ACHN (cell line): ENCODE measurements around the gene ALLC.
"Not testable (repeated sequence)": the region's sequence is repeated elsewhere in the genome, so short reads cannot be mapped to it uniquely, and the experiment has no call there.

Experiments
- DNase-seq: peaks from one replicate; pipeline ENCODE4 v3.0.0-alpha.2; 2015
- in situ Hi-C: cut with HindIII; loops from 2 replicates; pipeline ENCODE4 v1.10.0; 2017; ENCODE audit warnings: low sequenced_read_pairs, low pct_ligation_motif_present, low pct_unique_long_range_greater_than_20kb

The ALLC gene

GRCh38 chr2:3648652-3649177 lies 9.3 kb upstream of the ALLC start:
- DNase-seq = no peak
- in situ Hi-C loops = no loop called here

DNA sequence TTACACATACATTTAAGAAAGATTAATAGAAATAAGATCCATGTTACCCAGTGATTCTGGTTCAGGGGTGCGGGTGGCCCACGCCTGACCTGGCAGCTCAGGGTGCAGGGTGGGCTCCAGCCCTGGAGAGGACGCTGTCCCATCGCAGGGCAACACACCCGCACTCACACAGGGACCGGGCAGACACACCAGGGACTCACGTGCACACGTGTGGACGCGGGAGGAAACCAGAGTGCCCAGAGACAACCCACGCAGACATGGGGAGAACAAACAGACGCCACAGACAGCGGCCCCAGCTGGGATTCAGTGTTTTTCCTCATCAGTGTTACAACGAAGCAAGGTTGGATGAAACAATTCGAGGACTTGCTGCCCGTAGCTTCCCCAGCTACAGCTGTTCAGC lies 8.4 kb upstream of the ALLC start:
- in situ Hi-C loops = no loop called here
- DNase-seq = no peak

DNA sequence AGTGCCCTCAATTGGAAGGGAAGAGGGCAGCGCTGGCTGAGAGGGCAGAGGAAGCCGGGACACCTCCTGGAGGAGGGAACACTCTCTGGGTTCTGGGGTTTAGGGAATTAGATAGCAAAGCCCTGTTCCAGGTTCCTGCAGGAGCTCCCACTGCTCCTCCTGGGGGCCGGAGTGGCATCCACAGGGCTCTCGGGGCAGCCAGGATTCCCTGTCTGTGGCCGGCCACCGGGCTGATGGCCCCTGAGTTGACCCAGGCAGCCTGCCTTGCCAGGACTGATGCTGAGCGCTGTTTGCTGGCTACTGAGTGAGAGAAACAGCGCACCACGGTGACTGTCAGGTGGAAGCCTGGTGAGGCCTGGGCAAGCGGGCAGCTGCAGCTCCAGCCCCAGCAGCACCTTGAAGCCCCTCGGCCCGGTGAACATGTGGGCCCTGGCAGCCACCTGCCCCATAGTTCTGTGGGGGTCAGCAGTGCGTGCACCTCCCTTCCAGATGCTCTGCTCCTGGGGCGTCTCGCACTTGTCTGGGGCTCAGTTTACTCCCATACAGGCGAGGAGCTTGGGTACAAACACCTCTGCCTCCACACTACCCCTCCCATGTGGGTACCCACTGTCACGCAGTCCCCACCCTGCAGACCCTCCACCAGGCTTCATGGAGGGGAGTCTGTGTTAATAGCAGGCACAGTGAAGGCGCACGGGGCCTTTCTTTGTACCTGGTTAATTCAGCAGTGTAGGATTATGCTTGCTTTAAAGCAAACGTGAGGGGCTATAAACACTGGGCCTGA lies 7.7 kb upstream of the ALLC start:
- no peak for DNase-seq

DNA sequence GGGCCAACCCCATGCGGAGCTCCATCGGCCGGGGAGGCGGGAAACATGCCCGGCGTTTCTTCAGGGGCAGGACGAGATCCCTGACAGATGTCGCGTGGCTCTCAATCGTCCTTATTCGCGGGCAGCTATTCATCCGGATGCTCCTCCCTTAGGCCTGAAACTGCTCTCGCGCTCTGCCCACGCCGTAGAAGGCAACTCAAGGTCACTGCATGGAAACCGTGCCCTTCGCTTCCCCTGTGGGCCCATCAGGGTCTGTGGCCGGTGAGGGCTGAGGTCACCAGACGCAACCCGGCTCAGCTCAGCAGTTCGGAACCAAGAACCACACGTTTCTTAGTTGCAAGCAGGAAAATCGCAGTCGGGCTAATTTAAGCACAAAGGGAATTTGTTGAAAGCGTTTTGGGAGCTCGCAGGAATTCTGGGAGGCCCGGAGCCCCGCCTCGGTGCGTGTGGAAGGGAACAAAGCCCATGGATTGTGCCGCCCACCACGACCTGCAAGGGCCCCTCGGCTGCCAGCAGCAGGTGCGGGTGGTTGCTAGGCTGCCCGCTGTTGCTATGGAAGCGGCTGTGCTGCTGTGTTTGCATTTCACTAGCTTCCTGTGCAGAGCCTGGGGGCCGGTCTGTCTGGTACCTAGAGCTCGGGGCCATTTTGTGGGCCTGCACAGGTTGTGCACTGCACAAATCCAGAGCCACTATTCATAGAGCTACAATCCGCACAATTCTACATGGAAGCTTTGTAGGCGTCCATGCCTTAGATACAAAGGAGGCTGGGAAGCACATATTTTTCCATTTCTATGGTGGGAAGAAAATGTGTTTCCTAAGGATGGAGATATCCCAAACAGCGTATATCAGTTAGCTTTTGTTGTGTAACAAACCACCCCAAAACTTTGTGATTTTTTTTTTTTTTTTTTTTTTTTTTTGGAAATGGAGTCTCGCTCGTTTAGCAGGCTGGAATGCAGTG lies 6.0 kb upstream of the ALLC start:
- in situ Hi-C loops = no loop called here
- no peak for DNase-seq

More for the DNA sequence above, 7.7 kb upstream of the ALLC start:
- in situ Hi-C loops = no loop called here

DNA sequence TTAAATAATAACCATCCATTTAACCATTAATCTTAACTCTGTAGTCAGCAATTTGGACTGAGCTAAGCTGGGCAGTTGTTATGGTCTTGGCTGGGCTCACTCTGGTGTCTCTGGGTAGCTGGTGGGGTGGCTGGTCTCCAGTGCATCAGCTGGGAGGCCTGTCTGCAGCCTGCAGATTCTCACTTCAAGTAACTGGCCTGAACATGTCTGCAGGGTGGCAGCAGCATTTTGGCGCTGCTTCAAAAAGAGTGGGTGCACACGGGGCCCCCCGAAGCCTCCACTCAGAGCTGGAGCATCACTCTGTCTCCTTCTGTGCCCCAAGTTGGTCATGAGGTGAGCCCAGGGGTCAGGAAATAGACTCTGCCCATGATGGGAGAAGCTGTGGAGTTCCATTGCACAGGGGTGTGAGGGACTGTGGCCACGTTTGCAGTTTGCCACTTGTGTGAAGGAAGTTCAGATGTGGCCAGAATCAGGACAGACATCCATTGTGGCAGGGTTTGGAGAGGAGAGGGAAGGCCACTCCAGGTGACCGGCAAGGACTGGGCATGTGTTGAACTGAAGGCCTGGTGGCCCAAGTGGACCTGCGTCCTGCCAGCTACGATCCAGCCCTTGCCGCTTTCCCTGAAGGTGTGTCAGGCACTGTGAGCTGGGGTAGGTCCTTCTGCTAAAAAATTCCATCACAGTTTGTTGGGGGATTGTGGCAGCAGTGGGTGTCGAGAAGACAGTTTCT lies 4.9 kb upstream of the ALLC start:
- in situ Hi-C loops = no loop called here

DNA sequence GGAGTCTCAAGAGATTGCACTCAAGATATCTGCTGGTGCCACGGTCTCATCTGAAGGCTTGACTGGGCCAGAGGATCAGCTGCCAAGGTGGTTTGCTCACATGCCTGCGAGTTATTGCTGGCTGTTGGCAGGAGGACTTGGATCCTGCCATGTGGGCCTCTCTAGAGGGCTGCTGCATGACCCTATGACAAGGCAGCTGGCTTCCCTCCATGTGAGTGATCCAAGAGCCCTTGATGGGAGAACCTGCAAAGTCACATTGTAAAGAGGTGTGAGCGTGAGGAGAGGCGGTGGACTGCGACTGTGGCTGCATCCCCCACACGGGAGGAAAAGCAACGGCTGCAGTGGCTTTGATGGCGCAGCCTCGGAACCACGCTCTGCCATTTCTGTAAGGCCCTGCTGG lies 4.0 kb upstream of the ALLC start:
- DNase-seq = no peak

More for the DNA sequence above, 4.9 kb upstream of the ALLC start:
- no peak for DNase-seq

DNA sequence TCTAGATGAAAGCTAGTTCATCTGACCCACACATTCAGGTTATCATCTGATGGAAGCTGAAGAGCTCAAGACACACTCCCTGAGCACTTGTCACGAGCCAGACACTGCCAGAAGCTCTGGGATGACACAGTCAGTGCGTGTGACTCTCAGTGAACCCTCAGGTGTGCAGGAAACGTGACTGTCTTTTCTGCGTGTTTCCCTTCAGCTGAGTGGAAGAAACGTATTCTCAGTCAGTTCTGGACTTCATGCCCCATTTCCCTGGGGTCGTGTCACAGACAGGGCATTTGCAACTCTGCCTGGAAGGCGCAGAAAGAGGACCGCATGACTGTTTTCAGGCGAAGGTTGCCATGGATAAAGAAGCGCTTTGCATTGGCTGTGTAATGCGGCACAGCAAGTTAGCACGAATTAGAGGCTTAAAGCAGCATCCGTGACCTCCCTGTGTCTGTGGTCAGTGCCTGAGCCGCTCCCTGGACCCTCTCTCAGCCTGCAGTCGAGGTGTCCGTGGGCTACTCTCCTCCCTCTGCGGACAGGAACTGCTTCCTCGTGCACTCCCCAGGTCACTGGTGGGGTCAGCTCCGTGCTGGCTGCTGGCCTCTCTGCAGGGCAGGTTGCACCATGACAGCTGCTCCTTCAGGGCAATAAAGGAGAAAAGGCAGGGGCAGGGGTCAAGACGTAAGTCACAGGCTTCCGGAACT lies 3.3 kb upstream of the ALLC start:
- DNase-seq = no peak
- in situ Hi-C loops = no loop called here

More for the DNA sequence above, 4.0 kb upstream of the ALLC start:
- in situ Hi-C loops = no loop called here

GRCh38 chr2:3655871-3656761 lies 1.9 kb upstream of the ALLC start:
- DNase-seq = no peak
- in situ Hi-C loops = no loop called here

DNA sequence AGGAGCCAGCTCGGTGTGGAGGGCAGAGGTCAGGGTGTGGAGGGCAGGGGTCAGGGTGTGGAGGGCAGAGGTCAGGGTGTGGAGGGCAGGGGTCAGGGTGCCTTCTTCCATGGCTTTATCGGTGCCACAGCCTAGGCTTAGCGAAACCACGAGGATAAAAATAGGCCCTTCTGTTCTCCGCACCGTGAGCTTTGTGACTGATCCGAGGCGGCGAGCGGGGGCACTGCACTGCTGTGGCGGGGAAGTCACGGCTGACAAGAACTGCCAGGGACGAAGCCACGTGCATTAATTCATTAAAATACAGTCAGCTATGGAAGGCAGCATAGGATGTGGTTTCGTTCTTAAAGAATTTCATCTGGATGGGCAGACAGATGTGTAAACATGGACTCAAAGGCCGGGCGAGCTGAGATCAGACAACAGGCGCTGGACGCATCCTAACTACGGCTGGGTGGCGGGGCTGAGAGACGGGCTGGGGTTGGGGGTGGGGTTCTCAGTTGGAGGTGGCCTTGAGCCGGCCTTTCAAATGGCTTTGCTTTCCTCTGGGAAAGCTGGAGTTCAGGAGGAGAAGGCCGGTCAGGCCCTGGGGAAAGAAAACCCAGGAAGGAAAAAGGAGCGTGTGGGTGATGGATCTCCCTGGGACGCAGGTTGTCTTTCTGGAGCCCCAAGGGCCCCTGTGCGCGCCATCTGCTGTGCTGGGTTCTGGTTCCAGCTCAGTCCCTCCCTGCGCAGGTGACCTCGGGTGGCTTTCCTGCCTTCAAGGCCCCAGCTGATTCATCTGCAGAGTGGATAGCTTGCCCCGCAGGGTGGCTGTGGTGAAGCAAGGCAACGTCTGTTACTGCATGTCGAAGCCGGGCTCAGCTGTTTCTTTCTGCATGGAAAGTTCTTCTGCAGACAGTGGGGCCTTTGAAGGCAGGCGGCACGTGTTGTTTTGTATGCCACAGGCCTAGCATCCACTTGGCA lies 958 bp upstream of the ALLC start:
- DNase-seq = no peak
- in situ Hi-C loops = no loop called here

GRCh38 chr2:3659447-3660432 lies 1.7 kb downstream of the ALLC start:
- DNase-seq = no peak

GRCh38 chr2:3660640-3661039 lies 2.6 kb downstream of the ALLC start:
- DNase-seq, in situ Hi-C loops: not testable (repeated sequence)

More at GRCh38 chr2:3659447-3660432, 1.7 kb downstream of the ALLC start:
- in situ Hi-C loops = no loop called here

DNA sequence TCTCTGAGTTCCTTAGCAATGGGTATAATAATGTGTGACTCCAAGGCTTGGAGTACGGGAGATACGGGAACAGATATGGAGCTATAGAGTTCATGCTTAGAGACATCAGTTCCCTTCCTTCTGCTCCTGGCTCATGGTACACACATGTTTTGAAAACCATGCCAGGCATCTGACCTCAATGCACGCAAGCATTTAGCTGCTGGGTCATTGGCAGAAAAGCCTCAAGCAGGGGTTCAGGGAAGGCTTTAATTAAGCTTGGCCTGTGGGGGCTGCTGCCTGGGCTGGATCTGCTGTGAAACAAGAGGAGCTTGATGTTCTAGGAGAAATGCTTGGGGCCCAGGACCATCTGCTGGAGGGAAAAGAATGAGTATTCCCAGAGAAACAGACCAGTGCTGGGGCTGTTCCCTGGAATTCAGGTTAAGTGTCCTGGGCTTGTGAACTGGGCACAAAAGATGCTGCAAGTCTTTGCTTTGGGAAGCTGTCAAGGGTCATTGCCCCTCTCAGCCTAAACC lies 3.2 kb downstream of the ALLC start:
- DNase-seq = no peak
- in situ Hi-C loops = no loop called here

GRCh38 chr2:3662239-3662638 lies 4.2 kb downstream of the ALLC start:
- in situ Hi-C loops = no loop called here
- no peak for DNase-seq

DNA sequence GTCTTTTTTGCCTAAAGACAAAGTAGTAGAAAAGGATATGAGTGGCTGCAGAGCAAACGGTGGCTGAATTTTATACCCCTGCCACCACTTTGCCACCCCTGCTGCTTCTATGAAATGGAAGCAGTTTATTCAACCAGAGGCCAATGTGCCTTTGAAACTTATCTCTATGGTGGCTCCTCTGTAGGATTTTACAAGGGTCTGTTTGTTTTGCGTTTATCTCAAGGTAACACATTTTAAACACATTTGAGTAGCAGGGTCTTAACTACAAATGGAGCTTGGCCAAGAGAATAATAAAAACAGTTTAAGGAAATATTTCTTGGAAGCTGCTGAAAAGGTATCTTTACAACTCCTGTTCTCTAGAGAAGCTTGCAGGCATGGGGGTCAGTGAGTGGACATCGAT lies 6.1 kb downstream of the ALLC start:
- DNase-seq = no peak
- in situ Hi-C loops = no loop called here

- no peak for DNase-seq
- in situ Hi-C loops = no loop called here
Observed at GRCh38 chr2:3664925-3665324, 6.9 kb downstream of the ALLC start.
